ENCODE measurements around the gene TEX2. TPM values are rescaled to one million over a fixed set of nuclear protein-coding genes. Genes with fewer than 3 reads are reported as not detected.

The TEX2 gene
- polyA plus RNA-seq, 1 donor (not counting 4 experiments of a cell fraction or from before 2014, with no cell fraction given), result 44.4 TPM

- FAIRE-seq, result no peak
- no peaks in the 10 kb centered on the region for H3K27me3 ChIP-seq (ENCODE audit: control insufficient read depth, extremely low read depth, insufficient read depth, low read length)
- dilution Hi-C loops (cut with MboI; ENCODE audit: extremely low pct_ligation_motif_present, low sequenced_read_pairs), result no loop called here
- H3K9ac ChIP-seq (ENCODE audit: control insufficient read depth, extremely low read depth, insufficient read depth, low read length), result no peak overlapping the region
- peaks cover 8% of the 10 kb centered on the region for H3K4me1 ChIP-seq (ENCODE audit: control insufficient read depth, extremely low read depth, insufficient read depth, low read length)
- no peak overlapping the region for H3K4me3 ChIP-seq (ENCODE audit: control insufficient read depth in 2 of 3, extremely low read depth in 1 of 3, insufficient read depth in 2 of 3, low read depth in 1 of 3, low read length in 3 of 3)
- no peaks in the 10 kb centered on the region for H3K36me3 ChIP-seq (ENCODE audit: control insufficient read depth in 2 of 2, extremely low read depth in 1 of 2, insufficient read depth in 2 of 2, low read length in 2 of 2)
- H3K9me3 ChIP-seq (ENCODE audit: control insufficient read depth, low read depth, low read length), result no peaks in the 10 kb centered on the region
- H4K20me1 ChIP-seq (ENCODE audit: control insufficient read depth, extremely low read depth, insufficient read depth, low read length), result no peaks in the 10 kb centered on the region
- no peaks in the 10 kb centered on the region for H3K9me1 ChIP-seq (ENCODE audit: control insufficient read depth, extremely low read depth, insufficient read depth, low read length)
- H2AFZ ChIP-seq (ENCODE audit: control insufficient read depth, low read length), result no peak overlapping the region
- H3K79me2 ChIP-seq (ENCODE audit: control insufficient read depth, insufficient read depth, low read length), result no peaks in the 10 kb centered on the region
- no peak overlapping the region for H3K27ac ChIP-seq (ENCODE audit: control insufficient read depth, insufficient read depth, low read length)
- H3K4me2 ChIP-seq (ENCODE audit: control insufficient read depth, extremely low read depth, insufficient read depth, low read depth, low read length), result no peak overlapping the region
- no peak for DNase-seq (ENCODE audit: low read depth, low spot score)
- TF ChIP-seq CTCF (optimal IDR thresholded peaks at IDR 0.05 in 1 of 3, IDR thresholded peaks at IDR 0.05 in 1 of 3, conservative IDR thresholded peaks at IDR 0.05 in 1 of 3; ENCODE audit: extremely low read depth in 1 of 3, insufficient read depth in 2 of 3, low read length in 3 of 3), result no peak
- no peak for TF ChIP-seq EZH2 (IDR thresholded peaks at IDR 0.05; ENCODE audit: low read length)
Measured at GRCh38 chr17:64135000-64135399, 128.1 kb downstream of the TEX2 start.

GRCh38 chr17:64134216-64134970 lies 128.7 kb downstream of the TEX2 start:
- no peak overlapping the region for H2AFZ ChIP-seq (ENCODE audit: control insufficient read depth, low read length)
- H4K20me1 ChIP-seq (ENCODE audit: control insufficient read depth, extremely low read depth, insufficient read depth, low read length), result no peaks in the 10 kb centered on the region
- TF ChIP-seq EZH2 (IDR thresholded peaks at IDR 0.05; ENCODE audit: low read length), result no peak
- no peak for TF ChIP-seq CTCF (optimal IDR thresholded peaks at IDR 0.05 in 1 of 3, IDR thresholded peaks at IDR 0.05 in 1 of 3, conservative IDR thresholded peaks at IDR 0.05 in 1 of 3; ENCODE audit: extremely low read depth in 1 of 3, insufficient read depth in 2 of 3, low read length in 3 of 3)
- H3K27ac ChIP-seq (ENCODE audit: control insufficient read depth, insufficient read depth, low read length), result no peak overlapping the region
- peaks cover 8% of the 10 kb centered on the region for H3K4me1 ChIP-seq (ENCODE audit: control insufficient read depth, extremely low read depth, insufficient read depth, low read length)
- peaks cover 4% of the 10 kb centered on the region for H3K79me2 ChIP-seq (ENCODE audit: control insufficient read depth, insufficient read depth, low read length)
- no peaks in the 10 kb centered on the region for H3K27me3 ChIP-seq (ENCODE audit: control insufficient read depth, extremely low read depth, insufficient read depth, low read length)
- FAIRE-seq (no peak), DNase-seq (ENCODE audit: low read depth, low spot score) (no peak)
- no peak overlapping the region for H3K4me3 ChIP-seq (ENCODE audit: control insufficient read depth in 2 of 3, extremely low read depth in 1 of 3, insufficient read depth in 2 of 3, low read depth in 1 of 3, low read length in 3 of 3)
- no peaks in the 10 kb centered on the region for H3K9me3 ChIP-seq (ENCODE audit: control insufficient read depth, low read depth, low read length)
- dilution Hi-C loops (cut with MboI; ENCODE audit: extremely low pct_ligation_motif_present, low sequenced_read_pairs), result no loop called here
- no peak overlapping the region for H3K9ac ChIP-seq (ENCODE audit: control insufficient read depth, extremely low read depth, insufficient read depth, low read length)
- H3K4me2 ChIP-seq (ENCODE audit: control insufficient read depth, extremely low read depth, insufficient read depth, low read depth, low read length), result no peak overlapping the region
- H3K36me3 ChIP-seq (ENCODE audit: control insufficient read depth in 2 of 2, extremely low read depth in 1 of 2, insufficient read depth in 2 of 2, low read length in 2 of 2), result no peaks in the 10 kb centered on the region
- no peaks in the 10 kb centered on the region for H3K9me1 ChIP-seq (ENCODE audit: control insufficient read depth, extremely low read depth, insufficient read depth, low read length)

Measured in keratinocyte (primary cell).